ENCODE measurements around the gene TEX10. TPM values are rescaled to one million over a fixed set of nuclear protein-coding genes. Genes with fewer than 3 reads are reported as not detected.

Gene TEX10
- total RNA-seq, 1 donor from 2014 or later, result 35.1 TPM

DNA sequence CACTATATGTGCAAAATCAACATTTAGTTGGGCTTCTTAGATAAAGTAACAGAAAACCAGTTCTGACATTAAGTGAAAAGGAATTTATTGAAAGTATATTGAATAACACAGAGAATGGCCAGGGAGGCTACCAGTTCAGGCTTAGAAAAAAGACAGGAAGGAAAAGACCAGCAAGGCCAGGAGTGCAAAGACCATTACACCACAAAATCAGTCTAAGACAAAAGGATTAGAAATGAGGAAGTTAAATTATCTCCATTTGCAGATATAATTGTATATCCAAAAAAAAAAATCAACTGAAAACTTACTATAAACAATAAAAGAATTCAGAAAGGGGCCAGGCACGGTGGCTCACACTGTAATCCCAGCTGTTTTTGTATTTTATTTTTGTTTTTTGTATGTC is 4.8 kb upstream of the TEX10 start:
- TF ChIP-seq, protein P1, sequence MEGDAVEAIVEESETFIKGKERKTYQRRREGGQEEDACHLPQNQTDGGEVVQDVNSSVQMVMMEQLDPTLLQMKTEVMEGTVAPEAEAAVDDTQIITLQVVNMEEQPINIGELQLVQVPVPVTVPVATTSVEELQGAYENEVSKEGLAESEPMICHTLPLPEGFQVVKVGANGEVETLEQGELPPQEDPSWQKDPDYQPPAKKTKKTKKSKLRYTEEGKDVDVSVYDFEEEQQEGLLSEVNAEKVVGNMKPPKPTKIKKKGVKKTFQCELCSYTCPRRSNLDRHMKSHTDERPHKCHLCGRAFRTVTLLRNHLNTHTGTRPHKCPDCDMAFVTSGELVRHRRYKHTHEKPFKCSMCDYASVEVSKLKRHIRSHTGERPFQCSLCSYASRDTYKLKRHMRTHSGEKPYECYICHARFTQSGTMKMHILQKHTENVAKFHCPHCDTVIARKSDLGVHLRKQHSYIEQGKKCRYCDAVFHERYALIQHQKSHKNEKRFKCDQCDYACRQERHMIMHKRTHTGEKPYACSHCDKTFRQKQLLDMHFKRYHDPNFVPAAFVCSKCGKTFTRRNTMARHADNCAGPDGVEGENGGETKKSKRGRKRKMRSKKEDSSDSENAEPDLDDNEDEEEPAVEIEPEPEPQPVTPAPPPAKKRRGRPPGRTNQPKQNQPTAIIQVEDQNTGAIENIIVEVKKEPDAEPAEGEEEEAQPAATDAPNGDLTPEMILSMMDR (IDR thresholded peaks at IDR 0.05; ENCODE audit: unreplicated experiment), result no peak
- H3K4me1 Mint-ChIP-seq (ENCODE audit: low read depth), result peaks cover 17% of the 10 kb centered on the region
- DNase-seq (ENCODE audit: low spot score, unreplicated experiment), result no peak
- H3K27me3 Mint-ChIP-seq, result no peaks in the 10 kb centered on the region
- no peak overlapping the region for H3K4me3 Mint-ChIP-seq (ENCODE audit: low read depth)
- peaks cover 24% of the 10 kb centered on the region for H3K36me3 Mint-ChIP-seq (ENCODE audit: insufficient read depth)
- no peak overlapping the region for H3K27ac Mint-ChIP-seq
- peaks cover 23% of the 10 kb centered on the region for H3K9me3 Mint-ChIP-seq (ENCODE audit: low read depth)

DNA sequence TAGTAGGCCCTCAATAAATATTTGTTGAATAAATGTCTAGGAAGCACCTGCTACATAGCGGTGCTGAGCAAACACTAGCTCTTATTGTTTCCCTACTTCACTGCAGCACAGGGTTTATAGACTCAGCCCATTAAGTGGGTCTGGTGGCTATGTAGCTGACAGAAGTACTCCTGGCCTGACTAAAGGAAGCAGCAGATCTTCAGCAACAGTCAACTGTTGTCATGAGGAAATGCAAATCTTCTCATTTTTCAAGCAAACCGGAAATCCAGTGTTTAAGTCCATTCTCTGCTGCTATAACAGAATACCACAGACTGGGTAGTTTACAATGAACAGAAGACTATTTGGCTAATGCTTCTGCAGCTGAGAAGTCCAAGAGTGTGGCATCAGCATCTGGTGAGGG is 2.8 kb upstream of the TEX10 start:
- Mint-ChIP-seq H3K27ac (peak overlapping the region; percentile 64), H3K36me3 (ENCODE audit: insufficient read depth) (peaks cover 24% of the 10 kb centered on the region), H3K27me3 (no peaks in the 10 kb centered on the region), H3K9me3 (ENCODE audit: low read depth) (peaks cover 23% of the 10 kb centered on the region), H3K4me1 (ENCODE audit: low read depth) (peaks cover 29% of the 10 kb centered on the region), H3K4me3 (ENCODE audit: low read depth) (no peak overlapping the region)
- no peak for DNase-seq (ENCODE audit: low spot score, unreplicated experiment)
- TF ChIP-seq, protein P1 (IDR thresholded peaks at IDR 0.05; ENCODE audit: unreplicated experiment), result no peak

DNA sequence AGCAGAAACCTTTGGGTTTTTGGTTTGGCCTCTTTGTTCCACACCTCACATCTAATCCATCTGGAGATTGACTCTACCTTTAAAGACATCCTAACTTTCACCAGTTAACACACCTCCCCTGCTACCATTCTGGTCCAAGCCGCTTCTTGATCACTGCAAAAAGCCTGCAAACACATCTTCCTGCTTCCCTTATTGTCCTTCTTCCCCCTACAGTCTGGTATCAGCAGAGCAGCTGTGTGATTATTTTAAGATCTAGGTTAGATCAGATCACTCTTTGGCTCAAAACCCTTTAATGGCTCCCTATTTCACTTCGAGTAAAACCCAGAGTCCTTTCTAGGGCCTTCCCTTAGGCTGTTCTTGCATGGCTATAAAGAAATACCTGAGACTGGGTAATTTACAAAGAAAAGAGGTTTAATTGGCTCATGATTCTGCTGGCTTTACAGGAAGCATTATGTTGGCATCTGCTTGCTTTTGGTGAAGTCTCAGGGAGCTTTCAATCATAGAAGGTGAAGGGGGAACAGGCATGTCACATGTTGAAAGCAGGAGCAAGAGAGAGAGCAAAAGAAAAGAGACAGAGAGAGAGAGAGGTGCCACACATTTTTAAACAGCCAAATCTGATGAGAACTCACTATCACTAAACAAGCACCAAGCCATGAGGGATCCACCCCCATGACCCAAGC is 1.5 kb upstream of the TEX10 start:
- H3K9me3 Mint-ChIP-seq (ENCODE audit: low read depth), result peaks cover 21% of the 10 kb centered on the region
- peak overlapping the region; percentile 3 for H3K27ac Mint-ChIP-seq
- no peaks in the 10 kb centered on the region for H3K27me3 Mint-ChIP-seq
- TF ChIP-seq, protein P1 (IDR thresholded peaks at IDR 0.05; ENCODE audit: unreplicated experiment), result no peak
- peak overlapping the region; percentile 57 for H3K4me3 Mint-ChIP-seq (ENCODE audit: low read depth)
- peaks cover 37% of the 10 kb centered on the region for H3K4me1 Mint-ChIP-seq (ENCODE audit: low read depth)
- DNase-seq (ENCODE audit: low spot score, unreplicated experiment), result no peak
- peaks cover 22% of the 10 kb centered on the region for H3K36me3 Mint-ChIP-seq (ENCODE audit: insufficient read depth)

DNA sequence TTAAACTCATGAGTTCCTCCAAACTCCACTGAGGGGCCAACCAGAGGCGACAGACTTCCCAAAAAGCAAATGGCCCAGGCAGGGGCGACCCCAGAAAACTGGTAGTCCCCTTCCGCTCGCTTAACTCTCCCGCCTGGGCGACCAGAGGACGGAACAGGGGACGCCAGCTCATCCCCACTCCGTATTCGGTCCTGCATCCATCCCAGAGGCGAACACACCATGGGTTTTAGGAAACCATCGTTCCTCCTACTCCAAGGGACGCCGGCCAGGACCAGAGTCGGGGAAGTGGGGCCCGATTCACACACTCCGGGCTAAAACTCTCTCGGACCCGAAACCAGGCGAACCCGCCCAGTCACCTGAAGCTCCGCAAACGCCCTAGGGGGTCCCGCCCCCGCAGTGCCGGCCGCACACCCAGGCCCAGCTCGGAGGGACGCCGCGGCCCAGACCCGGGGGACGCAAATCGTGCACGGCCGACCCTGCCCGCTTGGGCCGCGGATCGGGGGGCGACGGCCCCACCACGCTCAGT is 478 bp downstream of the TEX10 start:
- peak overlapping the region; percentile 98 for H3K4me3 Mint-ChIP-seq (ENCODE audit: low read depth)

DNA sequence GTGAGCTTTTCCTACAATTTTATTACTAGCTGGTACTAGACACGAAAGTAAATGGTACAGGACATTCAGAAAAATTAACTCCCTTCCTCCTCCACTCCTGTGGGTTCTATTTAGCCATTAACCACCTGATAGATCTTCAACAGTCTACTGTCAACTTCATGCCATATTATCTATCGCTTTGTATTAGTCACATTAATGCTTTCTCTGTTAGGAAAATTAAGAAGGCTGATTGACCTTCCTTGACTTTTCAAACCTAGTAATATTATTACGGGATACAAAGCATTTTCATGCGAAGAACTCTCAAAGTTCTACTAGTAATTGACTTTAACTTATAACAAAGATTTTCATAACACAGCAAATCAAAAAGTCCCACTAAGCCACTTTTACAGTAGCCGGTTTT is 1.2 kb downstream of the TEX10 start:
- H3K4me1 Mint-ChIP-seq (ENCODE audit: low read depth), result peaks cover 38% of the 10 kb centered on the region
- peak overlapping the region; percentile 93 for H3K27ac Mint-ChIP-seq
- H3K9me3 Mint-ChIP-seq (ENCODE audit: low read depth), result peaks cover 11% of the 10 kb centered on the region
- DNase-seq (ENCODE audit: low spot score, unreplicated experiment), result no peak
- no peaks in the 10 kb centered on the region for H3K27me3 Mint-ChIP-seq
- TF ChIP-seq, protein P1 (IDR thresholded peaks at IDR 0.05; ENCODE audit: unreplicated experiment), result no peak
- peaks cover 10% of the 10 kb centered on the region for H3K36me3 Mint-ChIP-seq (ENCODE audit: insufficient read depth)
- peak overlapping the region; percentile 98 for H3K4me3 Mint-ChIP-seq (ENCODE audit: low read depth)

More for the DNA sequence above, 478 bp downstream of the TEX10 start:
- Mint-ChIP-seq H3K27me3 (no peaks in the 10 kb centered on the region), H3K9me3 (ENCODE audit: low read depth) (peaks cover 14% of the 10 kb centered on the region), H3K36me3 (ENCODE audit: insufficient read depth) (peaks cover 12% of the 10 kb centered on the region), H3K4me1 (ENCODE audit: low read depth) (peaks cover 38% of the 10 kb centered on the region), H3K27ac (peak overlapping the region; percentile 93)
- TF ChIP-seq, protein P1 (IDR thresholded peaks at IDR 0.05; ENCODE audit: unreplicated experiment), result no peak
- no peak for DNase-seq (ENCODE audit: low spot score, unreplicated experiment)
